ENCODE data around the gene KCNJ10. TPM values are rescaled to one million over a fixed set of nuclear protein-coding genes. Genes with fewer than 3 reads are reported as not detected.

The KCNJ10 gene
- total and polyA plus RNA-seq, 4 experiments from 2014 or later = 0.08 TPM; not detected in 3

- Histone ChIP-seq H3K27ac (ENCODE audit: low read depth, low read length) (no peak overlapping the region), H3K36me3 (ENCODE audit: insufficient read depth, low read length) (no peaks in the 10 kb centered on the region), H3K27me3 (ENCODE audit: insufficient read depth, low read length) (no peaks in the 10 kb centered on the region), H3K4me3 (ENCODE audit: low read length in 2 of 2) (no peak overlapping the region), H3K4me1 (ENCODE audit: insufficient read depth, low read length) (peaks cover 17% of the 10 kb centered on the region), H3K9me3 (ENCODE audit: control insufficient read depth in 1 of 2, low read length in 2 of 2) (no peaks in the 10 kb centered on the region)
- POLR2A ChIA-PET (ENCODE audit: partially characterized antibody) = interaction anchor here (1.1 kb wide), 1 partner anchor 186 kb away, joined by 3 read pairs; no protein-coding TSS in a partner anchor
- Mint-ChIP-seq H3K27me3 (peaks cover 1 to 5% of the 10 kb centered on the region in 2 donors), H3K9me3 (no peaks in the 10 kb centered on the region), H3K27ac (no peak overlapping the region), H3K4me1 (peaks cover 4 to 19% (median 11%) of the 10 kb centered on the region in 4 donors), H3K4me3 (no peak overlapping the region), H3K36me3 (no peaks in the 10 kb centered on the region)
- intact Hi-C loops (cut with micrococcal nuclease) = no loop called here
- no peak for DNase-seq
- CTCF ChIA-PET (ENCODE audit: partially characterized antibody) = interaction anchor here (0.8 to 7.1 kb wide), 6 partner anchors 10 to 271 kb away, joined by 3 to 51 read pairs (median 6); no protein-coding TSS in a partner anchor
Measured at GRCh38 chr1:160105155-160105554, 35.2 kb upstream of the KCNJ10 start.

DNA sequence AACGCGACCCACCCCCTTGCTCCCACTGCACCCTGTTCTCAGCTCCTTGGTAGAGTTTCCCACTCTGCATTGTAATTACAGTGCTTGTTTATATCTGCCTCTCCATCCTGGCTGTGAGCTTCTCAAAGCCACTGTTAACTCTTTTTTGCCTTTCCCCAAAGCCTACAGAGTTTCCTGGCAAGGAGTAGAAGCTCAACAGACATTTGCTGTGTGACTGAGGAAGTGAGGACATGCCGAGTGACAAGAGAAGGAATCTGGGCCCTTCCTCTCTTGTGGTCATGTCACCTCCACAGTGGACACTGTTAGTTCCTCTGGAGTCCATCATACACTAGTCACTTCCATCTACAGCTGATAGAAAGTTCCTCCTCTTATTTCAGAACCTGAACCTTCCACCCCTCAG lies 34.5 kb upstream of the KCNJ10 start:
- intact Hi-C loops (cut with micrococcal nuclease) = no loop called here
- no peaks in the 10 kb centered on the region for H3K36me3 ChIP-seq (ENCODE audit: insufficient read depth, low read length)
- no peak for DNase-seq
- H3K27ac ChIP-seq (ENCODE audit: low read depth, low read length) = no peak overlapping the region
- ChIA-PET CTCF (ENCODE audit: partially characterized antibody) (interaction anchor here (0.8 to 7.1 kb wide), 4 partner anchors 9 to 271 kb away, joined by 3 to 51 read pairs (median 26); no protein-coding TSS in a partner anchor), POLR2A (ENCODE audit: partially characterized antibody) (interaction anchor here (0.8 to 1.1 kb wide), 2 partner anchors 157 to 187 kb away, joined by 3 to 4 read pairs; partner anchors contain the start of gene DCAF8)
- H3K27me3 ChIP-seq (ENCODE audit: insufficient read depth, low read length) = no peaks in the 10 kb centered on the region
- Mint-ChIP-seq H3K36me3 (no peaks in the 10 kb centered on the region), H3K4me1 (peaks cover 6 to 26% (median 15%) of the 10 kb centered on the region in 4 donors), H3K27me3 (peaks cover 1 to 5% of the 10 kb centered on the region in 2 donors), H3K27ac (peak overlapping the region in 4 of 7 donors; percentile 35 to 80 (median 55)), H3K4me3 (no peak overlapping the region), H3K9me3 (no peaks in the 10 kb centered on the region)
- peaks cover 23% of the 10 kb centered on the region for H3K4me1 ChIP-seq (ENCODE audit: insufficient read depth, low read length)
- H3K9me3 ChIP-seq (ENCODE audit: control insufficient read depth in 1 of 2, low read length in 2 of 2) = no peaks in the 10 kb centered on the region
- no peak overlapping the region for H3K4me3 ChIP-seq (ENCODE audit: low read length in 2 of 2)

DNA sequence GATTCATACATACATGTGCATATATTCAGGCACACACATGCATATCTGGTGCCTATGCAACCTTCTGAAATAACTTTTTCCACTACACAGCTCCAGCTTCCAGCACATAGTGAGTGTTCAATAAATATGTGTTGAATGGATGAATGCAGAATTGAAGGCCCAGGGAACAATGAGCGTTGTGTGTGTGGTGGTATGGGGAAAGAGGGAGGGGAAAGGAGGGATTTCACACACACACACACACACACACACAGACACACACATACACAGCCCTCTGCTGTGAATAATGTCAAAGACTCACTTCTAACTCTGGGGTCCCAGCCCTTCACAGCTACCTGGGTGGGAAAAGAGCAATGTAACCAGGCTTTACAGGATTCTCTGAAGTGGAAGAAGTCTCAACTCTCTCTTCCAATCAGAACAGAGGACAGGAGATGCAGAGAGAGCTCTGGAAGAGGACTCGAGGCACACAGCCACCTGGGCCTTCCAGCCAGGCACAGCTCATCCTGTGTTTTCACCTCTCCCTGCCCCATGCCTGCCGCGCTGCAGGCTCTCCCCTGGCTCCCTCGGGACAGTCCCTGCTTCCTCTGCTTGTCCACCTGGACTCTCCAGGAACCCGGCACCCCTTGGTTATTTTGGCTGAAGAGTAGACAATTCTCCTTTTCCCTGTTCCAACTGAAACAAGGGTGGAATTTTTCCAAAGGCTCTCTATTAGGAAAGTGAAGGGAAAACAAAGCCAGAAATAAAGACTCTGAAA lies 33.9 kb upstream of the KCNJ10 start:
- no peaks in the 10 kb centered on the region for H3K9me3 Mint-ChIP-seq
- POLR2A ChIA-PET (ENCODE audit: partially characterized antibody) = interaction anchor here (0.8 kb wide), 1 partner anchor 158 kb away, joined by 4 read pairs; the partner anchor contains the start of gene DCAF8
- Histone ChIP-seq H3K4me1 (ENCODE audit: insufficient read depth, low read length) (peaks cover 28% of the 10 kb centered on the region), H3K27ac (ENCODE audit: low read depth, low read length) (no peak overlapping the region), H3K4me3 (ENCODE audit: low read length in 2 of 2) (no peak overlapping the region), H3K9me3 (ENCODE audit: control insufficient read depth in 1 of 2, low read length in 2 of 2) (no peaks in the 10 kb centered on the region), H3K27me3 (ENCODE audit: insufficient read depth, low read length) (no peaks in the 10 kb centered on the region), H3K36me3 (ENCODE audit: insufficient read depth, low read length) (no peaks in the 10 kb centered on the region)
- H3K27ac Mint-ChIP-seq = peak overlapping the region in 2 of 7 donors; percentile 21 to 25
- no peak overlapping the region for H3K4me3 Mint-ChIP-seq
- peaks cover 8 to 32% (median 20%) of the 10 kb centered on the region in 4 donors for H3K4me1 Mint-ChIP-seq
- peaks cover 1 to 2% of the 10 kb centered on the region in 2 donors for H3K27me3 Mint-ChIP-seq
- intact Hi-C loops (cut with micrococcal nuclease) = no loop called here
- DNase-seq = no peak
- peaks cover 0 to 4% of the 10 kb centered on the region in 2 donors for H3K36me3 Mint-ChIP-seq
- CTCF ChIA-PET (ENCODE audit: partially characterized antibody) = interaction anchor here (0.8 to 7.1 kb wide), 7 partner anchors 12 to 275 kb away, joined by 3 to 51 read pairs (median 7); no protein-coding TSS in a partner anchor

- intact Hi-C loops (cut with micrococcal nuclease) = loop anchor here (1.0 kb wide), 4 partner anchors 91 to 274 kb away; no protein-coding TSS in a partner anchor
- Mint-ChIP-seq H3K4me1 (peaks cover 17 to 48% (median 29%) of the 10 kb centered on the region in 4 donors), H3K4me3 (peak overlapping the region in 2 of 8 donors; percentile 5 to 40), H3K9me3 (no peaks in the 10 kb centered on the region), H3K27ac (peak overlapping the region; percentile 93 to 98 (median 96)), H3K36me3 (peaks cover 0 to 10% of the 10 kb centered on the region in 2 donors), H3K27me3 (peaks cover 0 to 2% of the 10 kb centered on the region in 2 donors)
- Histone ChIP-seq H3K27ac (ENCODE audit: low read depth, low read length) (peak overlapping the region; percentile 96), H3K36me3 (ENCODE audit: insufficient read depth, low read length) (no peaks in the 10 kb centered on the region), H3K27me3 (ENCODE audit: insufficient read depth, low read length) (no peaks in the 10 kb centered on the region), H3K4me1 (ENCODE audit: insufficient read depth, low read length) (peaks cover 38% of the 10 kb centered on the region), H3K4me3 (ENCODE audit: low read length in 2 of 2) (no peak overlapping the region), H3K9me3 (ENCODE audit: control insufficient read depth in 1 of 2, low read length in 2 of 2) (no peaks in the 10 kb centered on the region)
- ChIA-PET POLR2A (ENCODE audit: partially characterized antibody) (interaction anchor here (0.9 to 1.6 kb wide), 2 partner anchors 158 to 190 kb away, joined by 4 to 14 read pairs; no protein-coding TSS in a partner anchor), CTCF (ENCODE audit: partially characterized antibody) (interaction anchor here (0.5 to 7.1 kb wide), 22 partner anchors 7 to 1026 kb away, joined by 3 to 52 read pairs (median 4); partner anchors contain the start of genes AIM2 and DCAF8)
- DNase-seq = no peak
Measured at GRCh38 chr1:160101717-160102522, 32.0 kb upstream of the KCNJ10 start.

- ChIA-PET CTCF (ENCODE audit: partially characterized antibody) (interaction anchor here (0.5 to 7.1 kb wide), 23 partner anchors 8 to 1025 kb away, joined by 3 to 52 read pairs (median 4); partner anchors contain the start of genes AIM2 and DCAF8), POLR2A (ENCODE audit: partially characterized antibody) (interaction anchor here (0.9 to 1.6 kb wide), 5 partner anchors 151 to 190 kb away, joined by 3 to 14 read pairs (median 4); partner anchors contain the start of gene DCAF8)
Measured at GRCh38 chr1:160101037-160101716, 31.2 kb upstream of the KCNJ10 start.

DNA sequence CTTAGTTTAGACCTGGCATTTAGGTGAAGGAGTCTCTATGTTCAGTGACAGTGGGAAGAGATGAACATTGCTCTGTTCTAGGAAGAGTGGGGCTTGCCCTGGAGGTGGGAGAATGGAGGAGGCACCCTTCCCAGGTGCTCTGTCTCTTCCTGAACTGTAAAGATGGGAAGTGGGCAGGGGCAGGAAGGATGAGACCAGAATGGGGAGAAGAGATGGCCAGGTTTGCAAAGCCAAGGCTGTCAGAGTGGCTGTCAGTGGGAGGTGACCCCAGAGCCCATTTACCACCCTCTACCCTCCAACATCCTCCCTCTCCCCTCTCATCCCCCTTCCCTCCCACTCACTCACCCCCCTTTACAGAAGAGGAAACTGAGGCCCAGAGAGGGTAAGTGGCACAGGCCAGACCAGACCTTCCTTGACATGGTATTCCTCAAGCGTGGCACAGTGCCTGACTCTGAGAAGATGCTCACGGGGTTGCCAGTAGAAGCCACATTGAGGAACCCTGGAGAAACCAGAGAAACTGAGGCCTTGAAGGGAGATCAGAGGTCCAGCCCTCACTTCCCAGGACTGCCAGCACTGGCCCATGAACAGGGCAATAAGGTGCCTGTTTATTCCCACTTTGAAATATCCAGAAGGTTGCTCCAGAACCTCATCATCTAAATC lies 29.9 kb upstream of the KCNJ10 start:
- intact Hi-C loops (cut with micrococcal nuclease) = loop anchor here (1.0 to 10.0 kb wide), 5 partner anchors 68 to 1291 kb away; partner anchors contain the start of genes DUSP23, PIGM, TAGLN2 and UFC1
- peaks cover 0 to 19% of the 10 kb centered on the region in 2 donors for H3K36me3 Mint-ChIP-seq
- H3K27ac ChIP-seq (ENCODE audit: low read depth, low read length) = peak overlapping the region; percentile 96
- ChIA-PET CTCF (ENCODE audit: partially characterized antibody) (interaction anchor here (1.1 to 7.1 kb wide), 8 partner anchors 13 to 262 kb away, joined by 4 to 83 read pairs (median 32); partner anchors contain the start of genes DCAF8 and KCNJ9), POLR2A (ENCODE audit: partially characterized antibody) (interaction anchor here (0.9 to 2.6 kb wide), 7 partner anchors 69 to 189 kb away, joined by 3 to 28 read pairs (median 13); partner anchors contain the start of genes DCAF8, PEX19 and PIGM)
- peaks cover 0 to 2% of the 10 kb centered on the region in 2 donors for H3K27me3 Mint-ChIP-seq
- H3K36me3 ChIP-seq (ENCODE audit: insufficient read depth, low read length) = no peaks in the 10 kb centered on the region
- H3K4me3 Mint-ChIP-seq = peak overlapping the region in 7 of 8 donors; percentile 78 to 87 (median 82)
- H3K9me3 Mint-ChIP-seq = no peaks in the 10 kb centered on the region
- H3K4me3 ChIP-seq (ENCODE audit: low read length in 2 of 2) = no peak overlapping the region
- peaks cover 24 to 63% (median 43%) of the 10 kb centered on the region in 4 donors for H3K4me1 Mint-ChIP-seq
- no peaks in the 10 kb centered on the region for H3K9me3 ChIP-seq (ENCODE audit: control insufficient read depth in 1 of 2, low read length in 2 of 2)
- H3K4me1 ChIP-seq (ENCODE audit: insufficient read depth, low read length) = peaks cover 55% of the 10 kb centered on the region
- H3K27me3 ChIP-seq (ENCODE audit: insufficient read depth, low read length) = no peaks in the 10 kb centered on the region
- peak overlapping the region; percentile 93 to 98 (median 97) for H3K27ac Mint-ChIP-seq
- no peak for DNase-seq

More at GRCh38 chr1:160101037-160101716, 31.2 kb upstream of the KCNJ10 start:
- Histone ChIP-seq H3K27ac (ENCODE audit: low read depth, low read length) (peak overlapping the region; percentile 96), H3K9me3 (ENCODE audit: control insufficient read depth in 1 of 2, low read length in 2 of 2) (no peaks in the 10 kb centered on the region), H3K27me3 (ENCODE audit: insufficient read depth, low read length) (no peaks in the 10 kb centered on the region), H3K4me1 (ENCODE audit: insufficient read depth, low read length) (peaks cover 46% of the 10 kb centered on the region), H3K36me3 (ENCODE audit: insufficient read depth, low read length) (no peaks in the 10 kb centered on the region), H3K4me3 (ENCODE audit: low read length in 2 of 2) (no peak overlapping the region)
- DNase-seq = peak; percentile 69 to 73 (median 72)
- H3K9me3 Mint-ChIP-seq = no peaks in the 10 kb centered on the region
- peaks cover 0 to 2% of the 10 kb centered on the region in 2 donors for H3K27me3 Mint-ChIP-seq
- peaks cover 20 to 55% (median 36%) of the 10 kb centered on the region in 4 donors for H3K4me1 Mint-ChIP-seq
- H3K36me3 Mint-ChIP-seq = peaks cover 0 to 11% of the 10 kb centered on the region in 2 donors
- peak overlapping the region; percentile 33 to 80 (median 65) for H3K4me3 Mint-ChIP-seq
- H3K27ac Mint-ChIP-seq = peak overlapping the region; percentile 93 to 98 (median 96)
- intact Hi-C loops (cut with micrococcal nuclease) = loop anchor here (1.0 kb wide), 4 partner anchors 92 to 275 kb away; no protein-coding TSS in a partner anchor

Data from CD4-positive, alpha-beta memory T cell (primary cell).